ENCODE results near the gene PRRC2A. TPM values are rescaled to one million over a fixed set of nuclear protein-coding genes. Genes with fewer than 3 reads are reported as not detected.

The PRRC2A gene
- total and polyA plus RNA-seq, 4 experiments from 2014 or later = 0.09 to 218 (median 113) TPM

GRCh38 chr6:31686483-31686882 lies 66.0 kb downstream of the PRRC2A start:
- ChIA-PET CTCF (ENCODE audit: partially characterized antibody) (interaction anchor here (1.2 kb wide), 1 partner anchor 144 kb away, joined by 3 read pairs; no protein-coding TSS in a partner anchor), POLR2A (ENCODE audit: partially characterized antibody) (interaction anchor here (2.5 kb wide), 1 partner anchor 17 kb away, joined by 7 read pairs; the partner anchor contains the start of gene ABHD16A)
- Histone ChIP-seq H3K9me3 (ENCODE audit: control insufficient read depth in 1 of 2, low read length in 2 of 2) (no peaks in the 10 kb centered on the region), H3K27ac (ENCODE audit: low read depth, low read length) (no peak overlapping the region), H3K4me1 (ENCODE audit: insufficient read depth, low read length) (peaks cover 4% of the 10 kb centered on the region), H3K4me3 (ENCODE audit: low read length in 2 of 2) (no peak overlapping the region), H3K27me3 (ENCODE audit: insufficient read depth, low read length) (no peaks in the 10 kb centered on the region), H3K36me3 (ENCODE audit: insufficient read depth, low read length) (peaks cover 45% of the 10 kb centered on the region)
- Mint-ChIP-seq H3K36me3 (peaks cover 16 to 46% of the 10 kb centered on the region in 2 donors), H3K9me3 (no peaks in the 10 kb centered on the region), H3K27ac (peak overlapping the region in 3 of 7 donors; percentile 25 to 70 (median 47)), H3K4me3 (no peak overlapping the region), H3K27me3 (no peaks in the 10 kb centered on the region), H3K4me1 (peaks cover 2 to 5% (median 3%) of the 10 kb centered on the region in 4 donors)
- DNase-seq = no peak
- intact Hi-C loops (cut with micrococcal nuclease) = no loop called here

GRCh38 chr6:31687321-31687720 lies 66.8 kb downstream of the PRRC2A start:
- DNase-seq = no peak
- POLR2A ChIA-PET (ENCODE audit: partially characterized antibody) = interaction anchor here (2.5 kb wide), 1 partner anchor 16 kb away, joined by 7 read pairs; the partner anchor contains the start of gene ABHD16A
- CTCF ChIA-PET (ENCODE audit: partially characterized antibody) = interaction anchor here (0.8 kb wide), 1 partner anchor 142 kb away, joined by 4 read pairs; no protein-coding TSS in a partner anchor
- H3K4me3 Mint-ChIP-seq = no peak overlapping the region
- H3K36me3 ChIP-seq (ENCODE audit: insufficient read depth, low read length) = peaks cover 45% of the 10 kb centered on the region
- peaks cover 0 to 2% (median under 1%) of the 10 kb centered on the region in 4 donors for H3K4me1 Mint-ChIP-seq
- H3K4me3 ChIP-seq (ENCODE audit: low read length in 2 of 2) = no peak overlapping the region
- no peaks in the 10 kb centered on the region for H3K27me3 ChIP-seq (ENCODE audit: insufficient read depth, low read length)
- intact Hi-C loops (cut with micrococcal nuclease) = no loop called here
- H3K9me3 Mint-ChIP-seq = no peaks in the 10 kb centered on the region
- H3K27ac ChIP-seq (ENCODE audit: low read depth, low read length) = no peak overlapping the region
- H3K27ac Mint-ChIP-seq = peak overlapping the region in 2 of 7 donors; percentile 52 to 64
- no peaks in the 10 kb centered on the region for H3K9me3 ChIP-seq (ENCODE audit: control insufficient read depth in 1 of 2, low read length in 2 of 2)
- no peaks in the 10 kb centered on the region for H3K4me1 ChIP-seq (ENCODE audit: insufficient read depth, low read length)
- H3K27me3 Mint-ChIP-seq = no peaks in the 10 kb centered on the region
- peaks cover 17 to 48% of the 10 kb centered on the region in 2 donors for H3K36me3 Mint-ChIP-seq

Small RNAs within 50 kb of the gene (microRNA-seq; reads per million reads assigned to microRNA genes)
- not detected for gene MIR6832 (ENCODE audit: borderline microRNAs expressed, borderline number of aligned reads, borderline replicate concordance)

Other genes starting within 250 kb of the PRRC2A start
Only the 30 nearest of the 35 such genes appear.
- 10 to 100 TPM; 21.4 to 26.3 TPM for gene MICB, start 122.6 kb upstream of the PRRC2A start, total RNA-seq
- gene MICB, start 122.6 kb upstream of the PRRC2A start, polyA plus RNA-seq = 10 to 100 TPM in 1 of 2 donors, 1 to 10 TPM in 1; 8.0 to 11.5 TPM
- gene MCCD1, start 91.8 kb upstream of the PRRC2A start, total RNA-seq = not detected
- gene MCCD1, start 91.8 kb upstream of the PRRC2A start, polyA plus RNA-seq = not detected
- 100 to 1,000 TPM; 729 to 737 TPM for gene DDX39B, start 78.7 kb upstream of the PRRC2A start, total RNA-seq
- gene DDX39B, start 78.7 kb upstream of the PRRC2A start, polyA plus RNA-seq = 10 to 100 TPM; 65.6 to 94.3 TPM
- 1 to 10 TPM; 6.0 to 7.2 TPM for gene ATP6V1G2, start 74.1 kb upstream of the PRRC2A start, total RNA-seq
- under 1 TPM; 0.84 to 1.00 TPM for gene ATP6V1G2, start 74.1 kb upstream of the PRRC2A start, polyA plus RNA-seq
- gene NFKBIL1, start 73.1 kb upstream of the PRRC2A start, total RNA-seq = 10 to 100 TPM in 1 of 2 experiments, 1 to 10 TPM in 1; 9.8 to 13.3 TPM
- gene NFKBIL1, start 73.1 kb upstream of the PRRC2A start, polyA plus RNA-seq = 1 to 10 TPM; 5.7 to 7.4 TPM
- gene LTA, start 48.4 kb upstream of the PRRC2A start, total RNA-seq = 10 to 100 TPM; 17.3 to 17.5 TPM
- gene LTA, start 48.4 kb upstream of the PRRC2A start, polyA plus RNA-seq = 10 to 100 TPM; 27.7 to 31.1 TPM
- gene TNF, start 45.1 kb upstream of the PRRC2A start, total RNA-seq = 10 to 100 TPM; 25.0 to 28.2 TPM
- 10 to 100 TPM in 1 of 2 donors, 1 to 10 TPM in 1; 3.9 to 10.1 TPM for gene TNF, start 45.1 kb upstream of the PRRC2A start, polyA plus RNA-seq
- gene LTB, start 38.3 kb upstream of the PRRC2A start, total RNA-seq = 100 to 1,000 TPM; 802 to 835 TPM
- 1,000 to 10,000 TPM; 2,431 to 3,276 TPM for gene LTB, start 38.3 kb upstream of the PRRC2A start, polyA plus RNA-seq
- gene LST1, start 34.4 kb upstream of the PRRC2A start, total RNA-seq = 10 to 100 TPM; 13.6 to 20.3 TPM
- gene LST1, start 34.4 kb upstream of the PRRC2A start, polyA plus RNA-seq = 10 to 100 TPM; 30.4 to 34.8 TPM
- gene NCR3, start 27.7 kb upstream of the PRRC2A start, total RNA-seq = 1 to 10 TPM; 3.0 to 4.6 TPM
- gene NCR3, start 27.7 kb upstream of the PRRC2A start, polyA plus RNA-seq = 10 to 100 TPM; 28.4 to 28.7 TPM
- 1 to 10 TPM; 5.2 to 7.4 TPM for gene AIF1, start 5.5 kb upstream of the PRRC2A start, total RNA-seq
- gene AIF1, start 5.5 kb upstream of the PRRC2A start, polyA plus RNA-seq = 10 to 100 TPM; 10.8 to 11.0 TPM
- gene BAG6, start 31.9 kb downstream of the PRRC2A start, total RNA-seq = 100 to 1,000 TPM; 296 to 325 TPM
- gene BAG6, start 31.9 kb downstream of the PRRC2A start, polyA plus RNA-seq = 10 to 100 TPM; 12.0 to 23.1 TPM
- 1 to 10 TPM; 1.3 to 1.5 TPM for gene APOM, start 35.2 kb downstream of the PRRC2A start, total RNA-seq
- 1 to 10 TPM; 4.9 to 5.2 TPM for gene APOM, start 35.2 kb downstream of the PRRC2A start, polyA plus RNA-seq
- gene C6orf47, start 40.1 kb downstream of the PRRC2A start, total RNA-seq = 10 to 100 TPM; 37.5 to 39.9 TPM
- gene C6orf47, start 40.1 kb downstream of the PRRC2A start, polyA plus RNA-seq = 10 to 100 TPM; 15.8 to 29.7 TPM
- gene GPANK1, start 44.3 kb downstream of the PRRC2A start, total RNA-seq = 10 to 100 TPM; 25.1 to 25.5 TPM
- gene GPANK1, start 44.3 kb downstream of the PRRC2A start, polyA plus RNA-seq = 10 to 100 TPM; 16.7 to 19.5 TPM
- 100 to 1,000 TPM; 141 to 148 TPM for gene CSNK2B, start 45.4 kb downstream of the PRRC2A start, total RNA-seq
- 100 to 1,000 TPM; 183 to 232 TPM for gene CSNK2B, start 45.4 kb downstream of the PRRC2A start, polyA plus RNA-seq
- gene LY6G5B, start 49.3 kb downstream of the PRRC2A start, total RNA-seq = 10 to 100 TPM; 39.3 to 39.8 TPM
- gene LY6G5B, start 49.3 kb downstream of the PRRC2A start, polyA plus RNA-seq = under 1 TPM in 1 of 2 donors, not detected in 1; 0.98 TPM
- gene LY6G5C, start 60.4 kb downstream of the PRRC2A start, total RNA-seq = 1 to 10 TPM; 4.4 to 4.5 TPM
- gene LY6G5C, start 60.4 kb downstream of the PRRC2A start, polyA plus RNA-seq = 10 to 100 TPM in 1 of 2 donors, 1 to 10 TPM in 1; 8.9 to 11.8 TPM
- gene ABHD16A, start 82.6 kb downstream of the PRRC2A start, total RNA-seq = 10 to 100 TPM; 66.0 to 69.2 TPM
- gene ABHD16A, start 82.6 kb downstream of the PRRC2A start, polyA plus RNA-seq = 10 to 100 TPM; 35.9 to 46.8 TPM
- not detected for gene LY6G6F, start 86.2 kb downstream of the PRRC2A start, total RNA-seq
- gene LY6G6F, start 86.2 kb downstream of the PRRC2A start, polyA plus RNA-seq = not detected
- not detected for gene LY6G6D, start 94.6 kb downstream of the PRRC2A start, total RNA-seq
- gene LY6G6D, start 94.6 kb downstream of the PRRC2A start, polyA plus RNA-seq = not detected
- gene LY6G6C, start 101.0 kb downstream of the PRRC2A start, total RNA-seq = not detected
- not detected for gene LY6G6C, start 101.0 kb downstream of the PRRC2A start, polyA plus RNA-seq
- not detected for gene MPIG6B, start 102.7 kb downstream of the PRRC2A start, total RNA-seq
- not detected for gene MPIG6B, start 102.7 kb downstream of the PRRC2A start, polyA plus RNA-seq
- 1 to 10 TPM; 5.4 to 7.4 TPM for gene DDAH2, start 108.6 kb downstream of the PRRC2A start, total RNA-seq
- gene DDAH2, start 108.6 kb downstream of the PRRC2A start, polyA plus RNA-seq = 10 to 100 TPM; 16.4 to 19.8 TPM
- 10 to 100 TPM; 91.0 to 98.3 TPM for gene CLIC1, start 115.8 kb downstream of the PRRC2A start, total RNA-seq
- gene CLIC1, start 115.8 kb downstream of the PRRC2A start, polyA plus RNA-seq = 100 to 1,000 TPM; 462 to 601 TPM
- 10 to 100 TPM; 11.4 to 12.1 TPM for gene MSH5, start 119.3 kb downstream of the PRRC2A start, total RNA-seq
- 1 to 10 TPM in 1 of 2 donors, under 1 TPM in 1; 0.95 to 3.2 TPM for gene MSH5, start 119.3 kb downstream of the PRRC2A start, polyA plus RNA-seq
- gene SAPCD1, start 141.9 kb downstream of the PRRC2A start, total RNA-seq = 1 to 10 TPM; 2.7 to 3.7 TPM
- gene SAPCD1, start 141.9 kb downstream of the PRRC2A start, polyA plus RNA-seq = under 1 TPM in 1 of 2 donors, not detected in 1; 0.89 TPM
- gene VWA7, start 156.6 kb downstream of the PRRC2A start, total RNA-seq = 1 to 10 TPM; 1.0 to 1.7 TPM
- 1 to 10 TPM in 1 of 2 donors, under 1 TPM in 1; 1.00 to 2.5 TPM for gene VWA7, start 156.6 kb downstream of the PRRC2A start, polyA plus RNA-seq
- 10 to 100 TPM; 39.6 to 46.8 TPM for gene VARS1, start 175.0 kb downstream of the PRRC2A start, total RNA-seq
- gene VARS1, start 175.0 kb downstream of the PRRC2A start, polyA plus RNA-seq = 10 to 100 TPM; 43.4 to 45.9 TPM
- 10 to 100 TPM; 30.0 to 34.6 TPM for gene LSM2, start 186.3 kb downstream of the PRRC2A start, total RNA-seq
- 10 to 100 TPM; 67.4 to 80.4 TPM for gene LSM2, start 186.3 kb downstream of the PRRC2A start, polyA plus RNA-seq